ENCODE data around the gene DIO2. TPM values are rescaled to one million over a fixed set of nuclear protein-coding genes. Genes with fewer than 3 reads are reported as not detected.

Gene DIO2
- total RNA-seq, 2 donors from 2014 or later: 0.04 to 0.57 TPM

DNA sequence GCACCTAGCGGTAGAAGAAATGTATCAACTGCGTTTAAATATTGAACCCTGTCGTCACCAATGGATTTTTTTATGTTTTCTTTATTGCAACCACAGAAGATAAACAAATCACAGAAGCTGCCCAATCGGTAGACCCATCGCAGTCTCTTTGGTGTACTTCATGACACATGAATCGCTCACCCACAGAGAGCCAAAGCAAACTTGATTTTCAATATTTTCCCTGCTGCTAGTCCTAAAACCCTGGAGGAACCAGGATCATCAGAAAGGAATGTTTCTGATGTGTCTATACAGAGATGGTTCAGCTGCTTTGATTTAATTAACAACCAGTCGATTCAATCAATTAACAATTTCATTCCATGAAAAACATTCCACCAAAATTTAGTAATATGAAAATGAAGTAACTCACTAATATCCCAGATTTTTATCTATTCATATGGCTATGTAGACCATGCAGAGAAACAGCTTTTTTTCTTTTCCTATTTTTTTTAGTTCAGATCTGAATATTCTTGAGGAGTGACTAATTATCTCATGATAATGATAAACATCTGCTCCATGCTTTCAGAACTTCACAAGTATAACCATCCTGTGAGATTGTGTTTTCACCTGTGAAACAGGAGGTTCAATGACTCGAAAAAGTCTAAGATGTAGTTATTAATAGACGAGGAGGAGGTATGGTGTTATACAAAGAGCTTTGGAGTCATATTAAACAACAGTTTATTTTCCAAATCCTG, 46.1 kb downstream of the DIO2 start:
- no peaks in the 10 kb centered on the region for H3K4me1 ChIP-seq (ENCODE audit: control insufficient read depth, insufficient read depth, low read length)
- DNase-seq: no peak
- Mint-ChIP-seq H3K4me3 (no peak overlapping the region), H3K4me1 (no peaks in the 10 kb centered on the region), H3K36me3 (ENCODE audit: low read depth) (no peaks in the 10 kb centered on the region), H3K27me3 (ENCODE audit: insufficient read depth) (no peaks in the 10 kb centered on the region), H3K27ac (no peak overlapping the region), H3K9me3 (no peaks in the 10 kb centered on the region)
- H3K9me3 ChIP-seq (ENCODE audit: control insufficient read depth, low read length): no peaks in the 10 kb centered on the region
- peaks cover 26% of the 10 kb centered on the region for H3K27me3 ChIP-seq (ENCODE audit: control insufficient read depth, insufficient read depth, low read length, poor library complexity, severe bottlenecking)
- H3K4me3 ChIP-seq (ENCODE audit: low read length): no peak overlapping the region
- TF ChIP-seq, protein P1, sequence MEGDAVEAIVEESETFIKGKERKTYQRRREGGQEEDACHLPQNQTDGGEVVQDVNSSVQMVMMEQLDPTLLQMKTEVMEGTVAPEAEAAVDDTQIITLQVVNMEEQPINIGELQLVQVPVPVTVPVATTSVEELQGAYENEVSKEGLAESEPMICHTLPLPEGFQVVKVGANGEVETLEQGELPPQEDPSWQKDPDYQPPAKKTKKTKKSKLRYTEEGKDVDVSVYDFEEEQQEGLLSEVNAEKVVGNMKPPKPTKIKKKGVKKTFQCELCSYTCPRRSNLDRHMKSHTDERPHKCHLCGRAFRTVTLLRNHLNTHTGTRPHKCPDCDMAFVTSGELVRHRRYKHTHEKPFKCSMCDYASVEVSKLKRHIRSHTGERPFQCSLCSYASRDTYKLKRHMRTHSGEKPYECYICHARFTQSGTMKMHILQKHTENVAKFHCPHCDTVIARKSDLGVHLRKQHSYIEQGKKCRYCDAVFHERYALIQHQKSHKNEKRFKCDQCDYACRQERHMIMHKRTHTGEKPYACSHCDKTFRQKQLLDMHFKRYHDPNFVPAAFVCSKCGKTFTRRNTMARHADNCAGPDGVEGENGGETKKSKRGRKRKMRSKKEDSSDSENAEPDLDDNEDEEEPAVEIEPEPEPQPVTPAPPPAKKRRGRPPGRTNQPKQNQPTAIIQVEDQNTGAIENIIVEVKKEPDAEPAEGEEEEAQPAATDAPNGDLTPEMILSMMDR (conservative IDR thresholded peaks at IDR 0.05): no peak
- 92% methylated on average over 2 to 9 of the region's 9 CpGs for WGBS, 2 experiments (ENCODE audit: insufficient coverage in 1 of 2, insufficient read length in 1 of 2)
- no peak overlapping the region for H3K9ac ChIP-seq (ENCODE audit: extremely low read depth, low read length, poor library complexity, severe bottlenecking)
- H3K36me3 ChIP-seq (ENCODE audit: control insufficient read depth, insufficient read depth, low read length): no peaks in the 10 kb centered on the region
- no peak overlapping the region for H3K27ac ChIP-seq (ENCODE audit: low read depth, low read length)

DNA sequence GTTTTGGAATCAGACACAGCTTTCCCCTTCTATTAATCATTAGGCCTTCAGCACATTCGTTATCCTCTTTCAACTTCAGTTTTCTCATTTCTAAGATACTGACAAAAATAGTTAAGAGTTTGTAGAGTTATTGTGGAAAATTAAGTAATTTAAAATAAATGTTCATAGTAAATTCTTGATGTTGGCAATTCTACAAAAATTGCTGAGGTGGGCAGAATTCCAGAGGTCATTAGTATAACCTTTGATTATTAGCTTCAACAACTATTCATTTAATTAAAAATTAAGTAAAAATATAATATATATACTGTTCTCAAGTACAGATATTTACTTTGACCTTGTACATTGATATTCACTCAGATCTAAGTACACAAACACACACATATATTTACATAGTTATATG, 58.5 kb downstream of the DIO2 start:
- DNase-seq: no peak
- H3K9me3 Mint-ChIP-seq: no peaks in the 10 kb centered on the region
- H3K9me3 ChIP-seq (ENCODE audit: control insufficient read depth, low read length): no peaks in the 10 kb centered on the region
- no peaks in the 10 kb centered on the region for H3K4me1 Mint-ChIP-seq
- no peak overlapping the region for H3K27ac Mint-ChIP-seq
- no peaks in the 10 kb centered on the region for H3K27me3 Mint-ChIP-seq (ENCODE audit: insufficient read depth)
- H3K27ac ChIP-seq (ENCODE audit: low read depth, low read length): no peak overlapping the region
- no peak overlapping the region for H3K4me3 ChIP-seq (ENCODE audit: low read length)
- H3K36me3 ChIP-seq (ENCODE audit: control insufficient read depth, insufficient read depth, low read length): no peaks in the 10 kb centered on the region
- no peak overlapping the region for H3K9ac ChIP-seq (ENCODE audit: extremely low read depth, low read length, poor library complexity, severe bottlenecking)
- peaks cover 3% of the 10 kb centered on the region for H3K4me1 ChIP-seq (ENCODE audit: control insufficient read depth, insufficient read depth, low read length)
- TF ChIP-seq, protein P1 (conservative IDR thresholded peaks at IDR 0.05): no peak
- H3K36me3 Mint-ChIP-seq (ENCODE audit: low read depth): no peaks in the 10 kb centered on the region
- no CpG with 5 or more reads among the region's 1 CpG for WGBS, 2 experiments (ENCODE audit: insufficient coverage in 1 of 2, insufficient read length in 1 of 2)
- no peaks in the 10 kb centered on the region for H3K27me3 ChIP-seq (ENCODE audit: control insufficient read depth, insufficient read depth, low read length, poor library complexity, severe bottlenecking)
- no peak overlapping the region for H3K4me3 Mint-ChIP-seq

DNA sequence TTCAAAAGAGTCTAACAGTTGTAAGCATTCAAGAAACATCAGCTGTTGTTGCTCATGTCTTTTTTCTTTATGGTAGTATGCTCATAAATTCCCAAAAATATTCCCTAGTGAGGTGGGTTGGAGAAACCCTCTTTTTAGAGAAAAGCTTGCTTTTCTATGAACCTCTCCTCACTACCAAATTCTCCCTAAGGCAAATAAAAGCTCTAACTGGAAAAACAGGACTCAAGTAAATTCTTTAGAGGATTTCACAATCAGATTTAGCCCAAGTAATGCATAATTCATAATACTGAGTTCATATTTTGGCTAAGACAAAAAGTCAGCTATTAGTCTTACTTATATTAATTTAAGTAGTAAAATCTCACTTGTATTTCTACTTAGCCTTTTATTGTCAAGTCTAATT, 59.1 kb downstream of the DIO2 start:
- Mint-ChIP-seq H3K27ac (no peak overlapping the region), H3K36me3 (ENCODE audit: low read depth) (no peaks in the 10 kb centered on the region), H3K4me3 (no peak overlapping the region), H3K27me3 (ENCODE audit: insufficient read depth) (no peaks in the 10 kb centered on the region), H3K4me1 (no peaks in the 10 kb centered on the region), H3K9me3 (no peaks in the 10 kb centered on the region)
- Histone ChIP-seq H3K27me3 (ENCODE audit: control insufficient read depth, insufficient read depth, low read length, poor library complexity, severe bottlenecking) (no peaks in the 10 kb centered on the region), H3K4me3 (ENCODE audit: low read length) (no peak overlapping the region), H3K27ac (ENCODE audit: low read depth, low read length) (no peak overlapping the region), H3K9me3 (ENCODE audit: control insufficient read depth, low read length) (no peaks in the 10 kb centered on the region), H3K9ac (ENCODE audit: extremely low read depth, low read length, poor library complexity, severe bottlenecking) (no peak overlapping the region), H3K36me3 (ENCODE audit: control insufficient read depth, insufficient read depth, low read length) (no peaks in the 10 kb centered on the region), H3K4me1 (ENCODE audit: control insufficient read depth, insufficient read depth, low read length) (peaks cover 3% of the 10 kb centered on the region)
- TF ChIP-seq, protein P1 (conservative IDR thresholded peaks at IDR 0.05): no peak
- DNase-seq: no peak
